HL-60 (cell line): ENCODE results near the gene NLGN3.

Experiments
- DNase-seq, 2 experiments: peaks; one replicate each; pipeline ENCODE4 v3.0.0-alpha.2; 2010 to 2020; ENCODE audit warnings: low read depth in 1 of 2, low spot score in 1 of 2
- H3K27ac ChIP-seq: fragments of 250-450 bp; sonication (Bioruptor Pico); replicated peaks from 2 replicates; pipeline ENCODE4 v1.5.1; 2020; ENCODE audit warnings: mild to moderate bottlenecking, moderate library complexity
- H3K27me3 ChIP-seq: fragments of 250-450 bp; sonication (Bioruptor Pico); 2 replicates; pipeline ENCODE4 v1.5.1; 2021; ENCODE audit warnings: mild to moderate bottlenecking, moderate library complexity; ENCODE audit not compliant: insufficient read depth, poor library complexity, severe bottlenecking
- H3K4me3 ChIP-seq: replicated peaks from 2 replicates; pipeline ENCODE4 v1.5.1; 2011; ENCODE audit warnings: mild to moderate bottlenecking, control low read depth, low read length; ENCODE audit not compliant: insufficient read depth
- GABPA ChIP-seq: IDR thresholded peaks from 2 replicates; pipeline ENCODE4 v1.6.1; 2012; ENCODE audit warnings: low read depth
- POLR2AphosphoS5 ChIP-seq: IDR thresholded peaks from 2 replicates; pipeline ENCODE4 v1.6.1; 2012; ENCODE audit warnings: low read depth
- SPI1 ChIP-seq: IDR thresholded peaks from 2 replicates; pipeline ENCODE4 v1.6.1; 2012; ENCODE audit warnings: low read depth, mild to moderate bottlenecking, borderline replicate concordance
- TF ChIP-seq, protein P1 (sequence below): IDR thresholded peaks from one replicate; pipeline ENCODE4 v1.5.1; 2011; ENCODE audit warnings: low read length, control low read depth, inconsistent platforms; ENCODE audit not compliant: insufficient read depth
- TF ChIP-seq, protein P2 (sequence below): IDR thresholded peaks from 2 replicates; pipeline ENCODE4 v1.6.1; 2012; ENCODE audit warnings: low read depth; ENCODE audit not compliant: insufficient replicate concordance

NLGN3 gene

DNA sequence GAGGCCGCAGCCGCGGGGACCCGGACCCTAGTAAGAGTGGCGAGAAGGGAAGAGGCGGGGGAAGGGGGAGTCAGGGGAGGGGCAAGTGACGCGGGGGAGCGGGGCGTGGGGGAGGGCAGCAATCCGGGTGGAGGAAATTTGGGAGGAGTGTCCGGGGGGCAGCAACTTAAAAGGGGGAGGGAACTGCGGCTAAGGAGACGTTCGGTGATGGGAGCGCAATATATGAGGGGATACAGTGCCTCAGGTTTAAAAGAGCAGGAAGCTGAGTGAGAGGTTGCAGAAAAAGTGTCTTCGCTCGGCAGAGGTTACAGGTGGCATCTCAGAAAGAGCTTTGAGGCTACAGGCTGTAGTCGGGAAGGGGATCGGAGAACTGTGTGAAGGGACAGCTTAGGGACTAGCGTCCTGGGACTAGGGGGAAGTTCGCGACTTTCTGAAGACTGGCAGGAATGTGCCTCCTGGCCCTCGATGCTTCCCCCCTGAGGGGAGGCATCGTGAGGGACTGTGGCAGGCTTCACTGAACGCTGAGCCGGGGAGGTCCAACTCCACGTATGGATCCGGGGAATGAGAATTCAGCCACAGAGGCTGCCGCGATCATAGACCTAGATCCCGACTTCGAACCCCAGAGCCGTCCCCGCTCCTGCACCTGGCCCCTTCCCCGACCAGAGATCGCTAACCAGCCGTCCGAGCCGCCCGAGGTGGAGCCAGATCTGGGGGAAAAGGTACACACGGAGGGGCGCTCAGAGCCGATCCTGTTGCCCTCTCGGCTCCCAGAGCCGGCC is 48.5 kb upstream of the NLGN3 start:
- no peaks in the 10 kb centered on the region for H3K27me3 ChIP-seq
- peak overlapping the region; percentile 34; the same call in 1 of the 2 replicates for H3K27ac ChIP-seq
- no peak for DNase-seq
- TF ChIP-seq POLR2AphosphoS5 (0 out of 2 replicates have a peak, but pooled peaks have one; percentile 0), GABPA (no peak)
- H3K4me3 ChIP-seq = peak overlapping the region; percentile 62

DNA sequence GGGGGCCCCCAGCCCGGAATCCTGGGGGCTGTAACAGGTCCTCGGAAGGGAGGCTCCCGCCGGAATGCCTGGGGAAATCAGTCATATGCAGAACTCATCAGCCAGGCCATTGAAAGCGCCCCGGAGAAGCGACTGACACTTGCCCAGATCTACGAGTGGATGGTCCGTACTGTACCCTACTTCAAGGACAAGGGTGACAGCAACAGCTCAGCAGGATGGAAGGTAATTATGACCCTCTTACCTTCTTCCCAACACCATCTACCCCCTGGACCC is 47.9 kb upstream of the NLGN3 start:
- no peak overlapping the region; the same call in 1 of the 2 replicates for H3K27ac ChIP-seq
- H3K27me3 ChIP-seq = no peaks in the 10 kb centered on the region

DNA sequence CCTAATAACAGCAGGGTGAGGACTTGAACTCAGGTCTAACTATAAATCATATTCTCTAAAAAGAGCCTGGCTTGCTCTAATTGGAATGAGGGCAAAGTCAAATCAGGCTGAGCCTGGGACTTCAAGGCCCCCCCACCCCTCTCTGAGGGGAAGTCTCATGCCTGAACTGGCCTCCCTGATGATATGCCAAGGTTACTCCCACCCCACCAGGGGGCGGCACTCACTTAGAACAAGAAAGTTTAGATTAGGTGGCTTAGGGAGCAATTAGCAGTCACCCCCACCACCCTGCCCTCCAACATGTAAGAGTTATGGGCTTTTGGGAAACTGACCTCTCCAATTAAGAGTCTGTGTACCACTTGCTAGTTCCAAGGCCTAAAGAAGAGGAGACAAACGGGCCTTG is 46.3 kb upstream of the NLGN3 start:
- no peak overlapping the region for H3K4me3 ChIP-seq
- peak in 1 of 2 experiments; percentile 78 for DNase-seq
- H3K27me3 ChIP-seq = no peaks in the 10 kb centered on the region
- TF ChIP-seq SPI1 (peak; percentile 53; the same call in 1 of the 2 replicates), GABPA (no peak), POLR2AphosphoS5 (no peak)
- TF ChIP-seq, protein P1, sequence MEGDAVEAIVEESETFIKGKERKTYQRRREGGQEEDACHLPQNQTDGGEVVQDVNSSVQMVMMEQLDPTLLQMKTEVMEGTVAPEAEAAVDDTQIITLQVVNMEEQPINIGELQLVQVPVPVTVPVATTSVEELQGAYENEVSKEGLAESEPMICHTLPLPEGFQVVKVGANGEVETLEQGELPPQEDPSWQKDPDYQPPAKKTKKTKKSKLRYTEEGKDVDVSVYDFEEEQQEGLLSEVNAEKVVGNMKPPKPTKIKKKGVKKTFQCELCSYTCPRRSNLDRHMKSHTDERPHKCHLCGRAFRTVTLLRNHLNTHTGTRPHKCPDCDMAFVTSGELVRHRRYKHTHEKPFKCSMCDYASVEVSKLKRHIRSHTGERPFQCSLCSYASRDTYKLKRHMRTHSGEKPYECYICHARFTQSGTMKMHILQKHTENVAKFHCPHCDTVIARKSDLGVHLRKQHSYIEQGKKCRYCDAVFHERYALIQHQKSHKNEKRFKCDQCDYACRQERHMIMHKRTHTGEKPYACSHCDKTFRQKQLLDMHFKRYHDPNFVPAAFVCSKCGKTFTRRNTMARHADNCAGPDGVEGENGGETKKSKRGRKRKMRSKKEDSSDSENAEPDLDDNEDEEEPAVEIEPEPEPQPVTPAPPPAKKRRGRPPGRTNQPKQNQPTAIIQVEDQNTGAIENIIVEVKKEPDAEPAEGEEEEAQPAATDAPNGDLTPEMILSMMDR = peak; percentile 32
- TF ChIP-seq, protein P2, sequence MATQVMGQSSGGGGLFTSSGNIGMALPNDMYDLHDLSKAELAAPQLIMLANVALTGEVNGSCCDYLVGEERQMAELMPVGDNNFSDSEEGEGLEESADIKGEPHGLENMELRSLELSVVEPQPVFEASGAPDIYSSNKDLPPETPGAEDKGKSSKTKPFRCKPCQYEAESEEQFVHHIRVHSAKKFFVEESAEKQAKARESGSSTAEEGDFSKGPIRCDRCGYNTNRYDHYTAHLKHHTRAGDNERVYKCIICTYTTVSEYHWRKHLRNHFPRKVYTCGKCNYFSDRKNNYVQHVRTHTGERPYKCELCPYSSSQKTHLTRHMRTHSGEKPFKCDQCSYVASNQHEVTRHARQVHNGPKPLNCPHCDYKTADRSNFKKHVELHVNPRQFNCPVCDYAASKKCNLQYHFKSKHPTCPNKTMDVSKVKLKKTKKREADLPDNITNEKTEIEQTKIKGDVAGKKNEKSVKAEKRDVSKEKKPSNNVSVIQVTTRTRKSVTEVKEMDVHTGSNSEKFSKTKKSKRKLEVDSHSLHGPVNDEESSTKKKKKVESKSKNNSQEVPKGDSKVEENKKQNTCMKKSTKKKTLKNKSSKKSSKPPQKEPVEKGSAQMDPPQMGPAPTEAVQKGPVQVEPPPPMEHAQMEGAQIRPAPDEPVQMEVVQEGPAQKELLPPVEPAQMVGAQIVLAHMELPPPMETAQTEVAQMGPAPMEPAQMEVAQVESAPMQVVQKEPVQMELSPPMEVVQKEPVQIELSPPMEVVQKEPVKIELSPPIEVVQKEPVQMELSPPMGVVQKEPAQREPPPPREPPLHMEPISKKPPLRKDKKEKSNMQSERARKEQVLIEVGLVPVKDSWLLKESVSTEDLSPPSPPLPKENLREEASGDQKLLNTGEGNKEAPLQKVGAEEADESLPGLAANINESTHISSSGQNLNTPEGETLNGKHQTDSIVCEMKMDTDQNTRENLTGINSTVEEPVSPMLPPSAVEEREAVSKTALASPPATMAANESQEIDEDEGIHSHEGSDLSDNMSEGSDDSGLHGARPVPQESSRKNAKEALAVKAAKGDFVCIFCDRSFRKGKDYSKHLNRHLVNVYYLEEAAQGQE = no peak
- no peak overlapping the region for H3K27ac ChIP-seq

More for the DNA sequence above, 47.9 kb upstream of the NLGN3 start:
- H3K4me3 ChIP-seq = peak overlapping the region; percentile 62
- no peak for TF ChIP-seq POLR2AphosphoS5
- TF ChIP-seq GABPA = no peak
- TF ChIP-seq SPI1 = no peak
- TF ChIP-seq, protein P2 = no peak
- TF ChIP-seq, protein P1 = no peak
- no peak for DNase-seq

DNA sequence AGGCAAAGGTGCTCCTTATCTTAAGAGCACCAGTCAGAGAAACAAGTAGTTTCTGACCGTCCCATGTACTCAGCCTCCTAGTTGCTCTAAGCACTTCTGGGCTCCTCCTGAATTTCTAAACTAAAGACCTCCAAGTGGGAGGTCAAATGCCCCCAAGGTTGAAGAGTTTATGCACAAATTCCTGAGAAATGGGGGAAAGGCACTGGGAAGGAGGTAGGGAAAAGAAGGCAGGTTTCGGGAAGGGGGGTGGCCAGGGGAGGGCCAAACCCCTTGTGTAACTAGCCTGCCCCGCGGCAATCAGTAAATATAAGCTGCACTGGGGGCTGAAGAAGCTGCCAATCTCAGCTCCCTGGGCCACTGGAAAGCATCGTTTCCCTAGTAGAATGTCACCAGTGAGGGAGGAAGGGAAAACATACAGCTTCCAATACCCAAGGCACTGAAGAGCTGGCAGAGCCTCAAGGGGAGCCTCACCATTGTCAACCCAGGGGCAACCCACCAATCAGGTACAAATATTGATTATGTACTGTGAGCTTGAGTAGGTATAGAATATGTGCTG is 45.6 kb upstream of the NLGN3 start:
- TF ChIP-seq, protein P2 = no peak
- TF ChIP-seq, protein P1 = no peak
- TF ChIP-seq SPI1 (no peak), POLR2AphosphoS5 (no peak), GABPA (no peak)
- H3K27me3 ChIP-seq = no peaks in the 10 kb centered on the region
- DNase-seq = no peak
- no peak overlapping the region for H3K27ac ChIP-seq
- no peak overlapping the region for H3K4me3 ChIP-seq
